NCI-H1105 treated with DMSO at 0.1 percent for 48 hours (cell line): Measurements from ENCODE around the gene PRKAG1.
"Not testable (repeated sequence)": the region's sequence is repeated elsewhere in the genome, so short reads cannot be mapped to it uniquely, and the experiment has no call there.

ENCODE experiments used
- DNase-seq: peaks from one replicate; lab custom pipeline; 2025; lab: John Stamatoyannopoulos, UW

PRKAG1 gene

DNA sequence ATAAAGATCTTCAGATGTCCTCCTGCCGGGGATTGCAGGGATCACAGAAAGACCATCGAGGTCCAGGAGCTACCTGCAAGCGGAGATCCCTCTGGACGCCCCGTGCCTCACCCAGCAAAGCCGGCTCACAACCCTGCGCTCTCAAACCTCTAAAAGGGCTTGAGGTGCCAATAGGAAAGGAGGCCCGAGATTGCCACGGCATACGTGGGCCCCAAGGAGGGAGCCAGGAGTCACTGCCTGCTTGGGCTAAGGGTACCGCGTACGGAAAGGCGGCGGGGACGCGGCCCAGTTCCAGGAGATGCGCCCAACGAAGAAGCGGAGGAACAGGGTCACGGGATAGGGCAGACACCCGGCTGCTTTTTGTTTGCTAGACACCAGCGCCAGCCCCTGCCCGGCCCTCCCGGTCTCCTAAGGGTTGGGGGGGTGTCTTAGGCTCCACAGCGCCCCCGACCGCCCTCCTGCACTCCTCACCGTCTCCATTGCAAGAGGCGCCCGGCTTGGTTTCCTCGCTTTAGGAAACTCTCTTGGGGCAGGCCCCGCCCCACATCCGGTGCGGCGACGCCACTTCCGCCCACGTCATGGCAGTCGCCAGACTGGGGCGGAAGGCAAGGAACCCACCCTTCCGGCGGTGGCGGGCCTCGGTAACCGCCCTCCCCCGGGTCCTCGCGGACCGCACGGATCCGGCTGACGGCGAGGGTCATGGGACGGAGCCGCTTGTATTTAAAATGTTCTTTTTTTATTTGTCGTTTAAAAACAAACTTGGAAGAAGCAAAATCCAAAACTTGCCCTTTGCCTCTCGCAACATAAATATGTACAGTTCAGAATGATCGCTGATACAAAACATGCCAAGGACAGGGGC lies at the start of gene PRKAG1:
TSS of gene PRKAG1 (minus strand) at position 516 of the 859 bp plus-strand sequence. CDS start at position 480, 36 bp downstream.
- peak; percentile 81 for DNase-seq

- no peak for DNase-seq
Measured at GRCh38 chr12:49066120-49066519, 47.5 kb upstream of the PRKAG1 start.

DNA sequence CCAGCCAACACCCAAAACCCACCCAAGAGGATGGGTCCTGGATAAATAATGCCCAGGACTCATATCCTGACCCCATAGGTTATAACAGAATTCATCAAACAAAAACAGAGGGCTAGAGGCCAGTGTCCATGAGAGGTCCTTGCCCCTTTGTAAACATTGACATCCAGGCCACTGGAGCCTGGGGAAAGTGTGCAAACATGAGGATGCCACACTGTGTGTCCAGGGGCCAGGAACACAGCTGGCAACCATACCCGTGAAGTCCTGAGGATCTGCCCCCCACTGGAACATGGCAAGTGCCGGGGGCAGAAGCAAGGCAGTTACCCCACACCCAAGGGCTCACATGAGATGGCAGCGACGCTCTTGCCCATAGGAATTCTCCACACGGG lies 46.2 kb upstream of the PRKAG1 start:
- DNase-seq, result no peak

- DNase-seq, result not testable (repeated sequence)
Measured at GRCh38 chr12:49061916-49062315, 43.3 kb upstream of the PRKAG1 start.

- DNase-seq, result no peak
Measured at GRCh38 chr12:49061157-49061650, 42.6 kb upstream of the PRKAG1 start.

DNA sequence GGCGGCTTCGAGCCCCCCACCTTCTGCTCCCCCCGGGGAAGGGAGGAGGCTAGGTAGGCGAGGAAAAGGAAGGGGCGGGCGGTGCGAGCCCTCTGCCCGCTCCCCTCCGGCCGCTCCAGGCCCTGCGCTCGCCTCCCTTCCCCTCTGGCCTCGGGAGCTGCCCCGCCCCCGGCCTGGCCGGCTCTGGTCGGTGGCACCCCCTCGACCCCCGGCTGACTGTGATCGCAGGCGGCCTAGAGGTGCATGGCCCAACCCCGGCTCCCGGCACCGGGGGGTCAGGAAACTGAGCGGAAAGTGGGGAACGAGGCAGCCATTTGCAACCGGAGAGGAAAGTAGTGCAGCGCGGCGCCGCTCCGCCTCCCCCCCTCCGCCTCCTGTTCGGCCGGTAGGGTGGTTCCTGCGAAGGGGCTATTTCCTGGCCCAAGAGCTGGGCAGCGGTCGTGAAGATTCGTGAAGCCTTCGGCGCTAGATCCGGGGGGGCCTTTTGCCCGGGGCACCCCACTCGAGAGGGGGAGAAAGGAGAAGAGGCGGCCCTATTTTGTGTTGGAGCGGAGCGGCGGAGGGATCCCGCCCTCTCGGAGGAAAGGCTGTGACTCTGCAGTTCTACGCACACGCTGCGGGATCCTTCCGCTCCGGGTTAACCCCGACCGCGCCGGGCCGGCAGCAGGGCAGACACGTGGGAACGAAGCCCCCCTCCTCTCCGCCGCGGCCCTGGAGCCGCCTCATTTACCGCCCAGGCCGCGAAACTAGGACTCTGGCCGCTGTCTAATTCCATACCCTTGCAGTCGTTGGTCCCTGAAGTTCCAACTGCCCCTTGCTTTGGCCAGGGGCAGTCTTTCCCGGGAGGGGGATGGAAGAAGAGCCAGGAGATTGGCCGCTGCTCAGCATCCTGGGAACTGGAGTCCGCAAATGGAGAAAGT lies 41.9 kb upstream of the PRKAG1 start, which contains the start of gene KMT2D:
TSS of gene KMT2D (minus strand) at position 558 of the 920 bp plus-strand sequence. CDS start 5,470 bp downstream, outside the sequence.
- peak; percentile 75 for DNase-seq

- DNase-seq, result no peak
Measured at GRCh38 chr12:49059299-49060171, 41.0 kb upstream of the PRKAG1 start.

DNA sequence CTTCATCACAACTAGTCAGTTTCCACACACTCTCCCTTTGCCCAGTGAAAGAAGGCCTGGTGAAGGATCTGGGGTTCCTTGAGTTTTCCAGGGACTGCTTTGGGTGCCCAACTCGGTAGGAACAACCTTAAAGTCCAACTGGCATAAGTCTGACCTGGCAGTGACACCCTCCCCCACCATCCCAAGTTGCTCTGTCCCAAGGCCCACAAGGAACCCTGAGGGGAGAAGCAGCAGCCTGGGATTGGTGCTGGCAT lies 40.4 kb upstream of the PRKAG1 start:
- no peak for DNase-seq

GRCh38 chr12:49058366-49059044 lies 39.9 kb upstream of the PRKAG1 start:
- no peak for DNase-seq

GRCh38 chr12:49057888-49058287 lies 39.3 kb upstream of the PRKAG1 start:
- DNase-seq, result no peak

DNA sequence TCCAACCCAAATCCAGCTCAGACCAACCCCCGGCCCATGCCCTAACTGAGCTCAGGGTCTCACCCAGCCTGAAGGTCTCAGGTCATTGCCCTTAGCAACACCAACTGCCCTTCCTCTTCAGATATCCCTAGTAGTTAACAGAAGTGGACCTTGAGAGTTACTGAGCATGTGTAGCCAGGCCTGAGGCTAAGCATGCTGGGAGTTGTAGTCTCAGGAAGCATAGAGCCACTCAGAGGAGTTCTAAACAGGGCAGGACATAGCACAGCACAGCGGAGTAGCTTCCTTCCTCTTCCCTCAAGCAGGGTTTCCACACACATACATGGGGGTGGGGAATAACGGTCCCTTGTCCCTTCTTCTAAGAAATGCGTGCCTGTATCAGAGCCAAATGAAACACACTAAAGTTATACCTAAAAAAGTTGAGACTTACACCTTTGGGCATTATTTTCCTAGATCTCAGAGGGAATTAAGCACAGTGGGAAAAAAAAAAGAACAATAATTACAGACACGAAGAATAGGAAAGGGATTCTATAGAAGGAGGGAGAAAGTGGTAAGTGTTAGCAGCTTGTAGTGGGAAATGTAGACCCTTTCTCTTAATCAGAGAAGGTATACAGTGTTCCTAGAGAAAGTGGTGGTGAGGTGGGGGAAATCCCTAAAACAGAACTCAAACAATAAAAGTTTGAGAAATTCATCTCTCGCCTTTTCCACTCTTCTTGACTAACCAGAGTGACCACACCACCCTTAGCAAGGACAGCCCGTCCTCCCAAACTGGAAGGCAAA lies 37.6 kb upstream of the PRKAG1 start:
- no peak for DNase-seq

GRCh38 chr12:49055092-49055491 lies 36.5 kb upstream of the PRKAG1 start:
- no peak for DNase-seq

GRCh38 chr12:49054524-49054923 lies 35.9 kb upstream of the PRKAG1 start:
- DNase-seq, result no peak

- no peak for DNase-seq
Measured at GRCh38 chr12:49054096-49054495, 35.5 kb upstream of the PRKAG1 start.

GRCh38 chr12:49052451-49053208 lies 34.1 kb upstream of the PRKAG1 start:
- no peak for DNase-seq

GRCh38 chr12:49051777-49052438 lies 33.3 kb upstream of the PRKAG1 start:
- DNase-seq, result no peak

- no peak for DNase-seq
Measured at GRCh38 chr12:49051373-49051764, 32.8 kb upstream of the PRKAG1 start.

DNA sequence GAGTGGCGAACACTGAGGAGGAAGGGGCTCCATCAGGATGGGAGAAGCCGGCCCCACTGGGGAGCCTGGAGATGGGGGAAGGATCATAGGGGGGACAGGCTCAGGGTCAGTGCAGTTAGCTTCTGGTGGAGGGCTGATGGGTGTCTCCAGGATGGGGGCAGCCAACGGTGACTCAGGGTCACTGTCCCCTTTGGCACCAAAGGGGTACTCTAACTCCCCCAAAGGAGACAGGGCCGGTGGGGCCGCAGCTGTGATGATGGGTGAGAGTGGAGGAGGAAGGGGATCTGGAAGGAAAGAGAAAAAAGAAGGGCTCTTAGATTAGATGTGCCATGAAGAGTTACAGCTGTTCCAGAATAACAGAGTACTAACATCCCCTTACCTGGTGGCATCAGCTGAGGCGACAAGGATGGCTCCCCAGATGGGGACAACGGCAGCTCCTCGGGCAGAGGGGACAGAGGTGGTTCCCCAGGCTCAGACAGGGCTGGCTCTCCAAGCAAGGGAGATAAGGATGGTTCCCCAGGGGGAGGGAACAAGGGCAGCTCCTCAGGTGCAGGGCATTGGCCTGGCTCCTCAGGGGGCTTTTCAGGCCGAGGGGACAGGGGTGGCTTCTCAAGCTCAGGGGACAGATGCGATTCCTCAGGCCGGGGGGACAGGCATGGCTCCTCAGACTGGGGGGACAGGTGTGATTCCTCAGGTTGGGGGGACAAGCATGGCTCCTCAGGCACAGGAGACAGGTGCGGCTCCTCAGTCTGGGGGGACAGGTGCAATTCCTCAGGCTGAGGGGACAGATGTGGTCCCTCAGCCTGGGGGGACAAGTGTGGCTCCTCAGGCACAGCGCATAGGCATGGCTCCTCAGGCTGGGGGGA lies 32.2 kb upstream of the PRKAG1 start:
- no peak for DNase-seq
